SK-N-SH (cell line): ENCODE results near the gene ABCG4. TPM values are rescaled to one million over a fixed set of nuclear protein-coding genes. Genes with fewer than 3 reads are reported as not detected.

ENCODE experiments used
- CTCF ChIA-PET: fragments of 300-600, 350-600 bp; formaldehyde crosslinking; extraction: SDS; loops from one replicate; lab custom pipeline; 2021; lab: Yijun Ruan, JAX
- POLR2A ChIA-PET: fragments of 350-600 bp; sonication (Branson Sonifier 250); formaldehyde crosslinking; extraction: SDS; loops from one replicate; lab custom pipeline; 2020; ENCODE audit warnings: antibody characterized with exemption, inconsistent platforms; lab: Yijun Ruan, JAX
- DNase-seq: peaks from one replicate; pipeline ENCODE4 v3.0.0; 2012
- H2AFZ ChIP-seq: fragments of 200-600 bp; sonication (generic); 2 replicates; pipeline ENCODE4 v1.8.1; 2016; ENCODE audit warnings: antibody characterized with exemption, mild to moderate bottlenecking, low read depth
- H3F3A ChIP-seq: fragments of 200-600 bp; sonication (generic); replicated peaks from 2 replicates; pipeline ENCODE3; 2016; ENCODE audit warnings: antibody characterized with exemption, mild to moderate bottlenecking; ENCODE audit not compliant: insufficient read depth
- H3K27ac ChIP-seq, 2 experiments: fragments of 200-500 bp in 1 of 2; fragments of 200-600 bp in 1 of 2; sonication (Bioruptor generic) in 1 of 2; sonication (generic), shearing (Covaris generic) in 1 of 2; 2 replicates each; pipeline versions ENCODE4 v1.5.1 to v1.6.1; 2014 to 2016; ENCODE audit warnings: low read depth in 2 of 2, inconsistent platforms in 1 of 2, low read length in 1 of 2, mild to moderate bottlenecking in 1 of 2, mixed read lengths in 1 of 2
- H3K27me3 ChIP-seq: fragments of 200-600 bp; sonication (generic), shearing (Covaris generic); 2 replicates; pipeline ENCODE4 v1.6.1; 2016; ENCODE audit warnings: mixed run types; ENCODE audit not compliant: insufficient read depth
- H3K36me3 ChIP-seq, 2 experiments: fragments of 200-500 bp in 1 of 2; fragments of 200-600 bp in 1 of 2; sonication (Bioruptor generic) in 1 of 2; sonication (generic) in 1 of 2; replicated peaks in 1 of 2; 2 replicates each; pipeline versions ENCODE3 to v1.5.1; 2014 to 2016; ENCODE audit warnings: low read length in 1 of 2, mild to moderate bottlenecking in 1 of 2; ENCODE audit not compliant: insufficient read depth in 2 of 2, control insufficient read depth in 1 of 2
- H3K4me1 ChIP-seq, 2 experiments: fragments of 200-500 bp in 1 of 2; fragments of 200-600 bp in 1 of 2; sonication (Bioruptor generic) in 1 of 2; sonication (generic), shearing (Covaris generic) in 1 of 2; 2 replicates each; pipeline versions ENCODE4 v1.5.1 to v1.6.1; 2014 to 2016; ENCODE audit warnings: low read depth in 1 of 2, low read length in 1 of 2, mixed run types in 1 of 2; ENCODE audit not compliant: insufficient read depth in 2 of 2, control insufficient read depth in 1 of 2
- H3K4me2 ChIP-seq: fragments of 200-600 bp; sonication (generic), shearing (Covaris generic); 2 replicates; pipeline ENCODE4 v1.6.1; 2017; ENCODE audit warnings: mixed run types
- H3K4me3 ChIP-seq, 2 experiments: fragments of 200-500 bp in 1 of 2; fragments of 200-600 bp in 1 of 2; sonication (Bioruptor generic) in 1 of 2; sonication (generic), shearing (Covaris generic) in 1 of 2; 2 replicates each; pipeline versions ENCODE4 v1.5.1 to v1.8.1; 2014 to 2016; ENCODE audit warnings: low read depth in 2 of 2, inconsistent platforms in 1 of 2, low read length in 1 of 2, mild to moderate bottlenecking in 1 of 2, mixed read lengths in 1 of 2, moderate library complexity in 1 of 2
- H3K79me2 ChIP-seq: fragments of 200-600 bp; sonication (generic); 2 replicates; pipeline ENCODE4 v1.8.1; 2017; ENCODE audit warnings: mild to moderate bottlenecking; ENCODE audit not compliant: insufficient read depth
- H3K9ac ChIP-seq: fragments of 200-600 bp; sonication (generic); 2 replicates; pipeline ENCODE4 v1.6.1; 2017; ENCODE audit warnings: mixed run types
- H3K9me2 ChIP-seq: fragments of 200-600 bp; sonication (generic); 2 replicates; pipeline ENCODE4 v1.6.1; 2017; ENCODE audit warnings: mixed run types
- H3K9me3 ChIP-seq: fragments of 200-600 bp; sonication (generic); 2 replicates; pipeline ENCODE4 v1.6.1; 2017; ENCODE audit warnings: mixed run types, mild to moderate bottlenecking, moderate library complexity
- H4K20me1 ChIP-seq: fragments of 200-600 bp; sonication (generic); 2 replicates; pipeline ENCODE4 v1.6.1; 2017; ENCODE audit warnings: mild to moderate bottlenecking, mixed run types; ENCODE audit not compliant: insufficient read depth
- ELF1 ChIP-seq: IDR thresholded peaks from 2 replicates; pipeline ENCODE4 v1.4.0; 2012
- FOXJ3 ChIP-seq: sonication (generic); formaldehyde crosslinking; IDR thresholded peaks from 2 replicates; pipeline ENCODE4 v1.5.1; 2020; ENCODE audit warnings: mild to moderate bottlenecking, missing genetic modification reagents
- IRF3 ChIP-seq: fragments of 150-350 bp; IDR thresholded peaks from 2 replicates; pipeline ENCODE4 v1.6.1; 2016; ENCODE audit warnings: mild to moderate bottlenecking, low read depth, low read length
- JUND ChIP-seq: IDR thresholded peaks from 2 replicates; pipeline ENCODE4 v1.4.0; 2012
- MEF2A ChIP-seq: IDR thresholded peaks from 2 replicates; pipeline ENCODE4 v1.4.0; 2012; ENCODE audit warnings: low read depth, borderline replicate concordance
- MXI1 ChIP-seq: IDR thresholded peaks from 2 replicates; pipeline ENCODE4 v1.6.1; 2012; ENCODE audit warnings: mild to moderate bottlenecking, low read depth, low read length, improper control_type of control experiment
- POLR2AphosphoS5 ChIP-seq: IDR thresholded peaks from 2 replicates; pipeline ENCODE4 v1.6.1; 2012; ENCODE audit warnings: low read depth, low read length
- RAD21 ChIP-seq: IDR thresholded peaks from 2 replicates; pipeline ENCODE4 v1.6.1; 2012; ENCODE audit warnings: mild to moderate bottlenecking, low read length
- RCOR1 ChIP-seq: fragments of 150-350 bp; IDR thresholded peaks from 2 replicates; pipeline ENCODE4 v1.6.1; 2017; ENCODE audit warnings: antibody characterized with exemption, low read length
- REST ChIP-seq: IDR thresholded peaks from 2 replicates; pipeline ENCODE4 v1.6.1; 2012; ENCODE audit warnings: mild to moderate bottlenecking, low read depth, low read length, moderate library complexity
- SIN3A ChIP-seq: IDR thresholded peaks from 2 replicates; pipeline ENCODE4 v1.6.1; 2012; ENCODE audit warnings: low read depth, mild to moderate bottlenecking, low read length, moderate library complexity, borderline replicate concordance
- TEAD4 ChIP-seq: IDR thresholded peaks from 2 replicates; pipeline ENCODE4 v1.4.0; 2012; ENCODE audit warnings: mild to moderate bottlenecking, borderline replicate concordance; ENCODE audit not compliant: insufficient read depth
- USF2 ChIP-seq: fragments of 150-350 bp; IDR thresholded peaks from 2 replicates; pipeline ENCODE4 v1.6.1; 2017; ENCODE audit warnings: antibody characterized with exemption, low read length, low read depth, borderline replicate concordance
- WGBS: methylation state at CpG from one replicate; pipeline ENCODE4 v1.1.6; 2017; ENCODE audit warnings: low lambda C conversion rate; 5-methylcytosine and 5-hydroxymethylcytosine counted together
- polyA plus RNA-seq, 3 experiments: library from polyadenylated mRNA; depleted of rRNA; stranded (reverse); fragments of >200 nt; gene quantifications; 2 replicates each; pipeline ENCODE4 v1.2.3, GENCODE V29; 2012
- TF ChIP-seq, protein P1 (sequence below): fragments of 200-600 bp; sonication (generic); IDR thresholded peaks from 2 replicates; pipeline ENCODE4 v1.6.1; 2017; ENCODE audit warnings: antibody characterized with exemption, mild to moderate bottlenecking, moderate library complexity
- TF ChIP-seq, protein P2 (sequence below): IDR thresholded peaks from 2 replicates; pipeline ENCODE4 v1.4.0; 2012; ENCODE audit warnings: low read depth, borderline replicate concordance
- TF ChIP-seq, protein P3 (sequence below): IDR thresholded peaks from 2 replicates; pipeline ENCODE4 v1.4.0; 2012; ENCODE audit warnings: low read depth
- TF ChIP-seq, protein P4 (sequence below): IDR thresholded peaks from 2 replicates; pipeline ENCODE4 v1.4.0; 2012; ENCODE audit warnings: low read depth, borderline replicate concordance

The ABCG4 gene
- polyA plus RNA-seq, 1 of the 3 experiments (the other 2 are of a cell fraction): 0.72 TPM

- TF ChIP-seq MEF2A: no peak
- TF ChIP-seq, protein P1, sequence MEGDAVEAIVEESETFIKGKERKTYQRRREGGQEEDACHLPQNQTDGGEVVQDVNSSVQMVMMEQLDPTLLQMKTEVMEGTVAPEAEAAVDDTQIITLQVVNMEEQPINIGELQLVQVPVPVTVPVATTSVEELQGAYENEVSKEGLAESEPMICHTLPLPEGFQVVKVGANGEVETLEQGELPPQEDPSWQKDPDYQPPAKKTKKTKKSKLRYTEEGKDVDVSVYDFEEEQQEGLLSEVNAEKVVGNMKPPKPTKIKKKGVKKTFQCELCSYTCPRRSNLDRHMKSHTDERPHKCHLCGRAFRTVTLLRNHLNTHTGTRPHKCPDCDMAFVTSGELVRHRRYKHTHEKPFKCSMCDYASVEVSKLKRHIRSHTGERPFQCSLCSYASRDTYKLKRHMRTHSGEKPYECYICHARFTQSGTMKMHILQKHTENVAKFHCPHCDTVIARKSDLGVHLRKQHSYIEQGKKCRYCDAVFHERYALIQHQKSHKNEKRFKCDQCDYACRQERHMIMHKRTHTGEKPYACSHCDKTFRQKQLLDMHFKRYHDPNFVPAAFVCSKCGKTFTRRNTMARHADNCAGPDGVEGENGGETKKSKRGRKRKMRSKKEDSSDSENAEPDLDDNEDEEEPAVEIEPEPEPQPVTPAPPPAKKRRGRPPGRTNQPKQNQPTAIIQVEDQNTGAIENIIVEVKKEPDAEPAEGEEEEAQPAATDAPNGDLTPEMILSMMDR: no peak
- no peak for TF ChIP-seq RAD21
- TF ChIP-seq FOXJ3: no peak
- TF ChIP-seq, protein P2, sequence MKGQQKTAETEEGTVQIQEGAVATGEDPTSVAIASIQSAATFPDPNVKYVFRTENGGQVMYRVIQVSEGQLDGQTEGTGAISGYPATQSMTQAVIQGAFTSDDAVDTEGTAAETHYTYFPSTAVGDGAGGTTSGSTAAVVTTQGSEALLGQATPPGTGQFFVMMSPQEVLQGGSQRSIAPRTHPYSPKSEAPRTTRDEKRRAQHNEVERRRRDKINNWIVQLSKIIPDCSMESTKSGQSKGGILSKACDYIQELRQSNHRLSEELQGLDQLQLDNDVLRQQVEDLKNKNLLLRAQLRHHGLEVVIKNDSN: peak; percentile 93
- TF ChIP-seq RCOR1: no peak
- peak; percentile 88 for TF ChIP-seq POLR2AphosphoS5
- peak; percentile 84 for TF ChIP-seq ELF1
- TF ChIP-seq TEAD4: no peak
- peak; percentile 24; the same call in 1 of the 2 replicates for TF ChIP-seq SIN3A
Measured at GRCh38 chr11:119121008-119121810, 27.6 kb upstream of the ABCG4 start, which contains the start of gene HINFP (continued).

- Histone ChIP-seq H3K4me2 (peak overlapping the region; percentile 91), H3K9me2 (no peaks in the 10 kb centered on the region), H3K9ac (peak overlapping the region; percentile 74), H3K36me3 (peaks cover 5 to 14% of the 10 kb centered on the region in 2 experiments), H3K27ac (peak overlapping the region; percentile 38 to 75; a peak in 3 of 4 replicates), H3K4me1 (peaks cover 13 to 17% of the 10 kb centered on the region in 2 experiments; a peak in 3 of 4 replicates), H3F3A (peaks cover 12% of the 10 kb centered on the region), H3K9me3 (no peaks in the 10 kb centered on the region), H3K79me2 (peaks cover 41% of the 10 kb centered on the region), H2AFZ (peak overlapping the region; percentile 87), H3K4me3 (peak overlapping the region; percentile 88 to 90), H3K27me3 (no peaks in the 10 kb centered on the region), H4K20me1 (no peaks in the 10 kb centered on the region)
- ChIA-PET CTCF (interaction anchor here (0.8 to 1.4 kb wide), 6 partner anchors 11 to 81 kb away, joined by 3 to 4 read pairs (median 3); no protein-coding TSS in a partner anchor), POLR2A (interaction anchor here (0.5 to 1.9 kb wide), 6 partner anchors 12 to 94 kb away, joined by 3 to 9 read pairs (median 3); partner anchors contain the start of genes C2CD2L and HMBS)
- DNase-seq: no peak
- 2% methylated on average over 20 of the region's 20 CpGs for WGBS
- TF ChIP-seq MXI1 (no peak), USF2 (no peak), RCOR1 (no peak), IRF3 (no peak), ELF1 (no peak), TEAD4 (no peak), REST (no peak), JUND (no peak)
- TF ChIP-seq, protein P3, sequence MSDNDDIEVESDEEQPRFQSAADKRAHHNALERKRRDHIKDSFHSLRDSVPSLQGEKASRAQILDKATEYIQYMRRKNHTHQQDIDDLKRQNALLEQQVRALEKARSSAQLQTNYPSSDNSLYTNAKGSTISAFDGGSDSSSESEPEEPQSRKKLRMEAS: no peak
- TF ChIP-seq, protein P4, sequence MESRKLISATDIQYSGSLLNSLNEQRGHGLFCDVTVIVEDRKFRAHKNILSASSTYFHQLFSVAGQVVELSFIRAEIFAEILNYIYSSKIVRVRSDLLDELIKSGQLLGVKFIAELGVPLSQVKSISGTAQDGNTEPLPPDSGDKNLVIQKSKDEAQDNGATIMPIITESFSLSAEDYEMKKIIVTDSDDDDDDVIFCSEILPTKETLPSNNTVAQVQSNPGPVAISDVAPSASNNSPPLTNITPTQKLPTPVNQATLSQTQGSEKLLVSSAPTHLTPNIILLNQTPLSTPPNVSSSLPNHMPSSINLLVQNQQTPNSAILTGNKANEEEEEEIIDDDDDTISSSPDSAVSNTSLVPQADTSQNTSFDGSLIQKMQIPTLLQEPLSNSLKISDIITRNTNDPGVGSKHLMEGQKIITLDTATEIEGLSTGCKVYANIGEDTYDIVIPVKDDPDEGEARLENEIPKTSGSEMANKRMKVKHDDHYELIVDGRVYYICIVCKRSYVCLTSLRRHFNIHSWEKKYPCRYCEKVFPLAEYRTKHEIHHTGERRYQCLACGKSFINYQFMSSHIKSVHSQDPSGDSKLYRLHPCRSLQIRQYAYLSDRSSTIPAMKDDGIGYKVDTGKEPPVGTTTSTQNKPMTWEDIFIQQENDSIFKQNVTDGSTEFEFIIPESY: no peak
Measured at GRCh38 chr11:119121811-119122124, 27.1 kb upstream of the ABCG4 start.
